GM21529 (cell line): ENCODE measurements around the gene PSD4.

Experiments used
- ATAC-seq: cut with Tn5 transposase; IDR thresholded peaks from one replicate; pipeline ENCODE4 v1.9.1; 2021; ENCODE audit not compliant: unreplicated experiment

PSD4 gene

DNA sequence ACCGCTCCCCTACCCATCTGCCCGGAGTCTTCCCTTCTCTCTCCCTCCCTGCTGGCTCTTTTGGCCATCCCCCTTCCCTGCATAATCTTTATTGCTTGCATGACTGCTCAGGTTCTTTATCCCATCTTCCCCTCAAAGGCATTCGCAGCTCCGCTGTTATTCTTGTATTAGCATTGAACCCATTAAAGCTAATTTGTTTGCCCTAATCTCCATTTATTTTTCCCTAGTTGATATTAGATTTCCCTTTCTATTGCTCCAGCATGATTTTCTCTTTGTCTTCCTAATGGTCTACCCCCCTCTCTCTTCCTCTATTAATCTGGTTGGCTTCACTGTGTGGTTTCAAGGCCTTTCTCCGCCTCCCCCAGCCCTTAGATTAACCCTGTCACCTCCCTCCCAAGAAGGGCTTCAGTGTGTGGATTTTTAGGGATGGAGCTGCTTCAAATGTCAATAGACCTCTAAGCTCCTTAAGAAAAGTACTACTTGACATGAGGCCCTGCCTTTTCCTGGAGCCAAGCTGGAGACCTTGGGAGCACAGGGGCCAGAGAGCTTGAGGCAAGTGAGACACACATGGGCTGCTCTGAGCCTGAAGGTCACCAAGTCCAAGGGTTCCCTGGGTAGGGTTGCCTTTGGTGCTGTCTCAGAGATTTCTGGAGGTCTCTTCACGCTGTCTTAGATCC, 84.8 kb downstream of the PSD4 start:
- no peak for ATAC-seq
